GM12878 (cell line): ENCODE results near the gene CFAP97.

Experiments
- CEBPB ChIP-seq, 2 experiments: fragments of 150-350 bp in 1 of 2; IDR thresholded peaks; 2 replicates each; pipeline ENCODE4 v1.6.1; 2012 to 2014; ENCODE audit warnings: low read depth in 2 of 2, low read length in 2 of 2, borderline replicate concordance in 1 of 2, inconsistent platforms in 1 of 2
- EP300 ChIP-seq, 2 experiments: fragments of 150-350 bp in 1 of 2; IDR thresholded peaks; 2 replicates each; pipeline ENCODE4 v1.6.1; 2011 to 2012; ENCODE audit warnings: low read depth in 2 of 2, low read length in 2 of 2, borderline replicate concordance in 1 of 2, improper control_type of control experiment in 1 of 2, inconsistent platforms in 1 of 2; ENCODE audit not compliant: control insufficient read depth in 1 of 2
- EZH2 ChIP-seq: IDR thresholded peaks from 2 replicates; pipeline ENCODE4 v1.6.1; 2012; ENCODE audit warnings: low read depth, mild to moderate bottlenecking, control low read depth, inconsistent platforms, low read length, borderline replicate concordance; ENCODE audit not compliant: control insufficient read depth
- NR2C1 ChIP-seq: fragments of 450-650 bp; IDR thresholded peaks from 2 replicates; pipeline ENCODE4 v1.6.1; 2017; ENCODE audit warnings: antibody characterized with exemption, mild to moderate bottlenecking, moderate library complexity
- POLR2A ChIP-seq: IDR thresholded peaks from 2 replicates; pipeline ENCODE4 v1.6.1; 2011; ENCODE audit warnings: low read depth, mild to moderate bottlenecking, low read length
- RAD21 ChIP-seq: IDR thresholded peaks from 2 replicates; pipeline ENCODE4 v1.6.1; 2011; ENCODE audit warnings: mild to moderate bottlenecking, low read depth, low read length, moderate library complexity; ENCODE audit not compliant: insufficient read depth
- RFX5 ChIP-seq: IDR thresholded peaks from 2 replicates; pipeline ENCODE4 v1.6.1; 2011; ENCODE audit warnings: low read depth, low read length, improper control_type of control experiment
- YY1 ChIP-seq: IDR thresholded peaks from 2 replicates; pipeline ENCODE4 v1.6.1; 2011; ENCODE audit warnings: low read depth, mild to moderate bottlenecking, low read length
- ZNF217 ChIP-seq: fragments of 450-650 bp; IDR thresholded peaks from 2 replicates; pipeline ENCODE4 v1.6.1; 2017; ENCODE audit warnings: antibody characterized with exemption, mild to moderate bottlenecking
- ZNF24 ChIP-seq: fragments of 450-650 bp; IDR thresholded peaks from 2 replicates; pipeline ENCODE4 v1.6.1; 2017; ENCODE audit warnings: antibody characterized with exemption, mild to moderate bottlenecking
- TF ChIP-seq, protein P1 (sequence below): IDR thresholded peaks from 2 replicates; pipeline ENCODE4 v1.6.1; 2012; ENCODE audit warnings: low read depth, low read length, improper control_type of control experiment
- TF ChIP-seq, protein P2 (sequence below): fragments of 450-650 bp; IDR thresholded peaks from 2 replicates; pipeline ENCODE4 v1.6.1; 2017; ENCODE audit warnings: mild to moderate bottlenecking
- TF ChIP-seq, protein P3 (sequence below), 3 experiments: IDR thresholded peaks in 2 of 3; conservative IDR thresholded peaks in 1 of 3; 2 replicates each; pipeline ENCODE4 v1.5.1; 2011; ENCODE audit warnings: low read depth in 3 of 3, low read length in 3 of 3, mild to moderate bottlenecking in 3 of 3, control low read depth in 2 of 3, moderate library complexity in 2 of 3, inconsistent platforms in 1 of 3, mixed read lengths in 1 of 3; ENCODE audit not compliant: control insufficient read depth in 2 of 3, insufficient read depth in 1 of 3; ENCODE audit errors: extremely low read depth in 1 of 3
- TF ChIP-seq, protein P4 (sequence below): IDR thresholded peaks from 2 replicates; pipeline ENCODE4 v1.6.1; 2011; ENCODE audit warnings: borderline replicate concordance, low read depth, mild to moderate bottlenecking, moderate library complexity, low read length; ENCODE audit not compliant: insufficient read depth, poor library complexity, severe bottlenecking

DNA sequence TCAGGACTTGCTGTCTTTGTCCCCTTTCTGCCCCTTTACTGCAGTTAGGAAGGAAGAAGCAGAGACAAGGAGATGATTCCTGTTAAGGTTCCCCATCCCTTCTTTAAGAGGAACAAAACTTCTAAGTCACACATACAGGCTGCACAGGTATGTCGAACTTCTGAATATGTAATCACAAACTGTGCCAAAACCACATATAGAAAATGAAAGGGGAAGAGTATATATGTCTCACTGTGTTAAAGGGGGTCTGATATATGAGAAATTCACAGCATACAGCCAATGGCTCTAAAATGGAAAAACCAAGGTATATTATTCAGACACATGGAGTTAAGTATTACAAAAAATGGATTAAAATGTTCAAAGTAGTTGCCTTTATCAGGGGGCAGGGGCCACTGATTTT is 11.7 kb downstream of the CFAP97 start:
- TF ChIP-seq, protein P1, sequence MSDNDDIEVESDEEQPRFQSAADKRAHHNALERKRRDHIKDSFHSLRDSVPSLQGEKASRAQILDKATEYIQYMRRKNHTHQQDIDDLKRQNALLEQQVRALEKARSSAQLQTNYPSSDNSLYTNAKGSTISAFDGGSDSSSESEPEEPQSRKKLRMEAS: no peak
- TF ChIP-seq YY1 (no peak), POLR2A (no peak), EZH2 (no peak), ZNF24 (no peak), ZNF217 (no peak), CEBPB (IDR thresholded peaks at IDR 0.05; ENCODE audit: borderline replicate concordance in 1 of 2, low read depth in 2 of 2, low read length in 2 of 2) (no peak), RAD21 (no peak), RFX5 (no peak), EP300 (IDR thresholded peaks at IDR 0.05; ENCODE audit: borderline replicate concordance in 1 of 2, control insufficient read depth in 1 of 2, low read depth in 2 of 2, low read length in 2 of 2) (no peak), NR2C1 (no peak)
- TF ChIP-seq, protein P2, sequence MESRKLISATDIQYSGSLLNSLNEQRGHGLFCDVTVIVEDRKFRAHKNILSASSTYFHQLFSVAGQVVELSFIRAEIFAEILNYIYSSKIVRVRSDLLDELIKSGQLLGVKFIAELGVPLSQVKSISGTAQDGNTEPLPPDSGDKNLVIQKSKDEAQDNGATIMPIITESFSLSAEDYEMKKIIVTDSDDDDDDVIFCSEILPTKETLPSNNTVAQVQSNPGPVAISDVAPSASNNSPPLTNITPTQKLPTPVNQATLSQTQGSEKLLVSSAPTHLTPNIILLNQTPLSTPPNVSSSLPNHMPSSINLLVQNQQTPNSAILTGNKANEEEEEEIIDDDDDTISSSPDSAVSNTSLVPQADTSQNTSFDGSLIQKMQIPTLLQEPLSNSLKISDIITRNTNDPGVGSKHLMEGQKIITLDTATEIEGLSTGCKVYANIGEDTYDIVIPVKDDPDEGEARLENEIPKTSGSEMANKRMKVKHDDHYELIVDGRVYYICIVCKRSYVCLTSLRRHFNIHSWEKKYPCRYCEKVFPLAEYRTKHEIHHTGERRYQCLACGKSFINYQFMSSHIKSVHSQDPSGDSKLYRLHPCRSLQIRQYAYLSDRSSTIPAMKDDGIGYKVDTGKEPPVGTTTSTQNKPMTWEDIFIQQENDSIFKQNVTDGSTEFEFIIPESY: no peak
- TF ChIP-seq, protein P3, sequence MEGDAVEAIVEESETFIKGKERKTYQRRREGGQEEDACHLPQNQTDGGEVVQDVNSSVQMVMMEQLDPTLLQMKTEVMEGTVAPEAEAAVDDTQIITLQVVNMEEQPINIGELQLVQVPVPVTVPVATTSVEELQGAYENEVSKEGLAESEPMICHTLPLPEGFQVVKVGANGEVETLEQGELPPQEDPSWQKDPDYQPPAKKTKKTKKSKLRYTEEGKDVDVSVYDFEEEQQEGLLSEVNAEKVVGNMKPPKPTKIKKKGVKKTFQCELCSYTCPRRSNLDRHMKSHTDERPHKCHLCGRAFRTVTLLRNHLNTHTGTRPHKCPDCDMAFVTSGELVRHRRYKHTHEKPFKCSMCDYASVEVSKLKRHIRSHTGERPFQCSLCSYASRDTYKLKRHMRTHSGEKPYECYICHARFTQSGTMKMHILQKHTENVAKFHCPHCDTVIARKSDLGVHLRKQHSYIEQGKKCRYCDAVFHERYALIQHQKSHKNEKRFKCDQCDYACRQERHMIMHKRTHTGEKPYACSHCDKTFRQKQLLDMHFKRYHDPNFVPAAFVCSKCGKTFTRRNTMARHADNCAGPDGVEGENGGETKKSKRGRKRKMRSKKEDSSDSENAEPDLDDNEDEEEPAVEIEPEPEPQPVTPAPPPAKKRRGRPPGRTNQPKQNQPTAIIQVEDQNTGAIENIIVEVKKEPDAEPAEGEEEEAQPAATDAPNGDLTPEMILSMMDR (IDR thresholded peaks at IDR 0.05 in 2 of 3, conservative IDR thresholded peaks at IDR 0.05 in 1 of 3; ENCODE audit: control insufficient read depth in 2 of 3, extremely low read depth in 1 of 3, insufficient read depth in 1 of 3, low read depth in 3 of 3, low read length in 3 of 3): no peak
- TF ChIP-seq, protein P4, sequence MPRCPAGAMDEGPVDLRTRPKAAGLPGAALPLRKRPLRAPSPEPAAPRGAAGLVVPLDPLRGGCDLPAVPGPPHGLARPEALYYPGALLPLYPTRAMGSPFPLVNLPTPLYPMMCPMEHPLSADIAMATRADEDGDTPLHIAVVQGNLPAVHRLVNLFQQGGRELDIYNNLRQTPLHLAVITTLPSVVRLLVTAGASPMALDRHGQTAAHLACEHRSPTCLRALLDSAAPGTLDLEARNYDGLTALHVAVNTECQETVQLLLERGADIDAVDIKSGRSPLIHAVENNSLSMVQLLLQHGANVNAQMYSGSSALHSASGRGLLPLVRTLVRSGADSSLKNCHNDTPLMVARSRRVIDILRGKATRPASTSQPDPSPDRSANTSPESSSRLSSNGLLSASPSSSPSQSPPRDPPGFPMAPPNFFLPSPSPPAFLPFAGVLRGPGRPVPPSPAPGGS: no peak
